Esophagus squamous epithelium (tissue), 5 donors: ENCODE data around the gene CLCNKA. TPM values are rescaled to one million over a fixed set of nuclear protein-coding genes. Genes with fewer than 3 reads are reported as not detected.

ENCODE experiments used
- DNase-seq: peaks from one replicate; lab custom pipeline; 2025; lab: John Stamatoyannopoulos, UW
- H3K27ac ChIP-seq, 4 donors: fragments of 200-600 bp; sonication (generic); one replicate each; pipeline ENCODE4 v1.5.1; 2016 to 2019; ENCODE audit warnings: mild to moderate bottlenecking in 1 of 4
- H3K27me3 ChIP-seq, 4 donors: fragments of 200-600 bp; sonication (generic); 1 replicate in 3 of 4; 2 replicates in 1 of 4; pipeline versions ENCODE4 v1.5.1 to v1.6.0; 2017 to 2021; ENCODE audit warnings: antibody characterized with exemption in 1 of 4
- H3K36me3 ChIP-seq, 3 donors: fragments of 200-600 bp; sonication (generic); one replicate each; pipeline ENCODE4 v1.5.1; 2016 to 2019
- H3K4me1 ChIP-seq, 3 donors: fragments of 200-600 bp; sonication (generic); one replicate each; pipeline ENCODE4 v1.5.1; 2017 to 2019
- H3K4me3 ChIP-seq, 4 donors: fragments of 200-600 bp; sonication (generic); 1 replicate in 3 of 4; 2 replicates in 1 of 4; pipeline ENCODE4 v1.5.1; 2016 to 2019; ENCODE audit warnings: mild to moderate bottlenecking in 2 of 4, moderate library complexity in 1 of 4
- H3K9me3 ChIP-seq, 3 donors: fragments of 200-600 bp; sonication (generic); one replicate each; pipeline ENCODE4 v1.5.1; 2016 to 2019
- POLR2A ChIP-seq, 4 donors: fragments of 450-650 bp; IDR thresholded peaks; one replicate each; pipeline ENCODE4 v1.6.1; 2017; ENCODE audit warnings: antibody characterized with exemption in 4 of 4, mild to moderate bottlenecking in 4 of 4, moderate library complexity in 3 of 4
- WGBS, 2 donors: methylation state at CpG; one replicate each; pipeline ENCODE4 v1.1.5; 2018; 5-methylcytosine and 5-hydroxymethylcytosine counted together
- intact Hi-C: fragments of 100-400 bp; cut with DNase I; formaldehyde crosslinking; loops from one replicate; pipeline ENCODE4 v1.15.0; 2022
- small RNA-seq, 4 donors: library from RNA; depleted of rRNA; stranded (forward); fragments of <200 nt; gene quantifications; one replicate each; pipeline ENCODE3, GENCODE V24; 2016
- total RNA-seq, 4 donors: library from RNA; depleted of rRNA; stranded (reverse); fragments of >200 nt; gene quantifications; one replicate each; pipeline ENCODE4 v1.1.0, GENCODE V29; 2016
- TF ChIP-seq, protein P1 (sequence below), 6 experiments: fragments of 450-650 bp in 4 of 6; fragments of 200-600 bp in 2 of 6; sonication (generic) in 2 of 6; IDR thresholded peaks; one replicate each; pipeline ENCODE4 v1.5.1; 2016 to 2019; ENCODE audit warnings: antibody characterized with exemption in 6 of 6, mild to moderate bottlenecking in 4 of 6, moderate library complexity in 4 of 6
- donor health status: DM: yes; HTN: yes; CAD: no.

Gene CLCNKA
- total RNA-seq, 4 donors from 2014 or later, result not detected

DNA sequence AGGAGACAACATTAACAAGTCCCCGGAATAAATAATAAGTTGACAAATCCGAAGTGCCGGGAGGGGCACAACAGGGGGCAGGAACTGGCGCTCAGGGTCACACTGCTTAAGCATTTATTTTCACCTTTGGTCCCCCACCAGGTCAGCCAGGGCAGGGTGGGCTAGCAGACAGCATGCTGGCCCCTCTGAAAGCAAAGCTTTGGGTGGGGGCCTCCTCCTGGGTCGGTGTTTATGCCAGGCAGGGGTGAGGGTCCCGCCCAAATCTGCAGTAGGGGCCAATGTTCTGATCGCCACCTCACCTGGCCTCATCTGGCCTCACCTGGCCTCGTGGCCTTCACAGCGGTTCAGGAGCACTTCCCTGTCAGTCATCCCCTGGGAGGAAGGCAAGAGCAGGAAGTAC is 59.8 kb downstream of the CLCNKA start:
- intact Hi-C loops, result no loop called here
- WGBS, 2 donors, result 57 to 67% methylated on average over 3 to 8 of the region's 9 CpGs
- no peak overlapping the region for H3K4me3 ChIP-seq
- peaks cover 9 to 56% (median 42%) of the 10 kb centered on the region in 3 donors for H3K4me1 ChIP-seq
- H3K36me3 ChIP-seq, result no peaks in the 10 kb centered on the region
- H3K27ac ChIP-seq, result peak overlapping the region; percentile 8 to 69 (median 46)
- H3K27me3 ChIP-seq, result no peaks in the 10 kb centered on the region
- DNase-seq, result no peak
- no peaks in the 10 kb centered on the region for H3K9me3 ChIP-seq
- TF ChIP-seq, protein P1, sequence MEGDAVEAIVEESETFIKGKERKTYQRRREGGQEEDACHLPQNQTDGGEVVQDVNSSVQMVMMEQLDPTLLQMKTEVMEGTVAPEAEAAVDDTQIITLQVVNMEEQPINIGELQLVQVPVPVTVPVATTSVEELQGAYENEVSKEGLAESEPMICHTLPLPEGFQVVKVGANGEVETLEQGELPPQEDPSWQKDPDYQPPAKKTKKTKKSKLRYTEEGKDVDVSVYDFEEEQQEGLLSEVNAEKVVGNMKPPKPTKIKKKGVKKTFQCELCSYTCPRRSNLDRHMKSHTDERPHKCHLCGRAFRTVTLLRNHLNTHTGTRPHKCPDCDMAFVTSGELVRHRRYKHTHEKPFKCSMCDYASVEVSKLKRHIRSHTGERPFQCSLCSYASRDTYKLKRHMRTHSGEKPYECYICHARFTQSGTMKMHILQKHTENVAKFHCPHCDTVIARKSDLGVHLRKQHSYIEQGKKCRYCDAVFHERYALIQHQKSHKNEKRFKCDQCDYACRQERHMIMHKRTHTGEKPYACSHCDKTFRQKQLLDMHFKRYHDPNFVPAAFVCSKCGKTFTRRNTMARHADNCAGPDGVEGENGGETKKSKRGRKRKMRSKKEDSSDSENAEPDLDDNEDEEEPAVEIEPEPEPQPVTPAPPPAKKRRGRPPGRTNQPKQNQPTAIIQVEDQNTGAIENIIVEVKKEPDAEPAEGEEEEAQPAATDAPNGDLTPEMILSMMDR (IDR thresholded peaks at IDR 0.05), result no peak
- TF ChIP-seq POLR2A (IDR thresholded peaks at IDR 0.05), result no peak

DNA sequence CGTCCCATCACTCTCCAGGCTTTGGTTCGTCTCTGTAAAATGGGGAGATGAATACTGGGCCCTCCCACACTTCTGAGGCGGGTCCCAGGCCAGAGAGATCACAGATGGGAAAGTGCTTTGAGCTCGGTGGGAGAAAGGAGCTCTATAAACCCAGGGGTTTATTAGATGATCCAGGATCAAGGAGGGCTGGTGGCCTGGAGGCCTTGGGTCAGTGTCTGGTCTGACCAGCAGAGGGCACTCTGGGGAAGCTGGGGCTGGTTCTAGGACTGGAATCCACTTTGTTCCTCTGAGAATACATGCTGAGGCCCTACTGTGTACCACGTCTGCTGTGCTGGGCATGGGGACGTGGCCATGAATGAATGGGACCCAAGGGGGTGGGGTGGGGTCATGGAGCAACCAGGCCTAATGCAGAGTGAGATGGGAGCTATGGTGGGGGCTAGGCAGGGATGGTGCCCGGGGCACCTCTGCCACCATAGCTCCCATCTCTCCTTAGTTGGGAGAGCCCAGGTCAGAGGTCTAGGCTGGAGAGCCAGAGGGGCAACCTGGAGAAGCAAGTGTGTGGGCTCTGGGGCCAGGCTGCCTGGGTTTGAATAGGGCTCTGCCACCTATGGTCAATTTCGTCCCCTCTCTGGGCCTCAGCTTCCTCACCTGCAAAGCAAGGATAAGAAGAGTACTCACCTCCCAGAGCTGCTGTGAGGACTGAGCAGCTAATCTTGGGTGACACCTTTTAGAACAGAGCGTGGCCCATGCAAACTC is 60.6 kb downstream of the CLCNKA start:
- Histone ChIP-seq H3K9me3 (no peaks in the 10 kb centered on the region), H3K27me3 (no peaks in the 10 kb centered on the region), H3K4me3 (no peak overlapping the region), H3K36me3 (no peaks in the 10 kb centered on the region), H3K4me1 (peaks cover 6 to 50% (median 35%) of the 10 kb centered on the region in 3 donors), H3K27ac (peak overlapping the region; percentile 24 to 69 (median 46))
- no peak for DNase-seq
- TF ChIP-seq, protein P1 (IDR thresholded peaks at IDR 0.05), result peak; percentile 42 to 90 (median 81)
- no peak for TF ChIP-seq POLR2A (IDR thresholded peaks at IDR 0.05)
- intact Hi-C loops, result no loop called here
- WGBS, 2 donors, result 33 to 48% methylated on average over 3 to 4 of the region's 9 CpGs

DNA sequence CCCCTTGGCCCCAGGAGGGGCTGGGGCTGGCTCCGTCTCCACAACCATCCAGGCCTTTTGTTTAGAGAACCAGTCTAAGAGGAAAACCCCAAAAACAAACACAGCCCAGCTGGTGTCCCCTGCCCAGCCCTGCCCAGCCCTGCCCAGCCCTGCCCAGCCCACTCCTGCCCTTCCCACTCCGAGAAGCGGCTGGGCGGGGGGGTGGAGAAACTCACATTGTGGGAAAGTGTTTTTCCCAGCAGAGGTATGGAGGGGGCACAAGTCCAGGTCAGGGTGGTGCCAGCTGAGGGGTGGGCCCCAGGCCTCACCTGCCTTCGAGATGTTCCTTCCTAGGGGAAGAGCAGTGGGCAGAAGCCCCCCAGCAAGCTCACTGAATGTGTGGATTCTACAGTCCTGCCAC is 61.6 kb downstream of the CLCNKA start:
- no peak for DNase-seq
- no peaks in the 10 kb centered on the region for H3K36me3 ChIP-seq
- H3K27ac ChIP-seq, result peak overlapping the region in 3 of 4 donors; percentile 7 to 69 (median 24)
- H3K4me3 ChIP-seq, result no peak overlapping the region
- H3K4me1 ChIP-seq, result peaks cover 16 to 52% (median 43%) of the 10 kb centered on the region in 3 donors
- intact Hi-C loops, result no loop called here
- TF ChIP-seq POLR2A (IDR thresholded peaks at IDR 0.05), result no peak
- TF ChIP-seq, protein P1 (IDR thresholded peaks at IDR 0.05), result no peak
- 33% methylated on average over 1 to 4 of the region's 5 CpGs for WGBS, 2 donors
- no peaks in the 10 kb centered on the region for H3K27me3 ChIP-seq
- no peaks in the 10 kb centered on the region for H3K9me3 ChIP-seq

Small RNAs within 50 kb of the gene (small RNA-seq; reads per million reads assigned to genes)
- gene AL355994.1, result 0 reads per million in 4 donors
- 0 reads per million in 4 donors for gene AL355994.5

Other genes starting within 250 kb of the CLCNKA start
- 1 to 10 TPM in 1 of 4 donors, under 1 TPM in 3; 0.64 to 1.8 (median 0.78) TPM for gene UQCRHL, start 214.4 kb upstream of the CLCNKA start, total RNA-seq
- 10 to 100 TPM; 22.4 to 36.0 (median 30.5) TPM for gene SPEN, start 174.3 kb upstream of the CLCNKA start, total RNA-seq
- gene ZBTB17, start 45.9 kb upstream of the CLCNKA start, total RNA-seq, result 10 to 100 TPM; 19.1 to 33.1 (median 26.8) TPM
- not detected for gene SRARP, start 17.8 kb upstream of the CLCNKA start, total RNA-seq
- 10 to 100 TPM in 1 of 4 donors, 1 to 10 TPM in 3; 1.1 to 11.8 (median 3.7) TPM for gene HSPB7, start 4.0 kb upstream of the CLCNKA start, total RNA-seq
- not detected for gene CLCNKB, start 21.7 kb downstream of the CLCNKA start, total RNA-seq
- 1 to 10 TPM in 2 of 4 donors, not detected in 2; 1.6 to 4.5 TPM for gene FAM131C, start 51.6 kb downstream of the CLCNKA start, total RNA-seq
- 100 to 1,000 TPM in 3 of 4 donors, 10 to 100 TPM in 1; 87.5 to 225 (median 137) TPM for gene EPHA2, start 134.0 kb downstream of the CLCNKA start, total RNA-seq
- gene ARHGEF19, start 190.6 kb downstream of the CLCNKA start, total RNA-seq, result 10 to 100 TPM; 15.8 to 27.1 (median 20.6) TPM
- 1 to 10 TPM; 3.6 to 5.6 (median 3.9) TPM for gene CPLANE2, start 215.1 kb downstream of the CLCNKA start, total RNA-seq